DND-41 (cell line): Measurements from ENCODE around the gene SAMD11.
A peak's percentile ranks its signal among the peaks of the same experiment; 100 is the strongest.
"Not testable (repeated sequence)": the region's sequence is repeated elsewhere in the genome, so short reads cannot be mapped to it uniquely, and the experiment has no call there.

Experiments
- ATAC-seq: fragments of 200-7000 bp; cut with Tn5 transposase; 3 replicates; pipeline ENCODE4 v1.9.1; 2021; ENCODE audit warnings: low read depth; ENCODE audit not compliant: insufficient read depth
- DNase-seq: peaks from one replicate; pipeline ENCODE4 v3.0.0-alpha.2; 2020
- H2AFZ ChIP-seq: 2 replicates; pipeline ENCODE4 v1.6.0; 2012; ENCODE audit warnings: low read depth, low read length
- H3K27ac ChIP-seq: 2 replicates; pipeline ENCODE4 v1.5.1; 2012; ENCODE audit warnings: low read length, inconsistent platforms
- H3K27me3 ChIP-seq: fragments of 200-600 bp; sonication (generic); 2 replicates; pipeline ENCODE4 v1.6.0; 2012; ENCODE audit warnings: low read length, mild to moderate bottlenecking, inconsistent platforms; ENCODE audit not compliant: insufficient read depth, poor library complexity
- H3K36me3 ChIP-seq: 2 replicates; pipeline ENCODE4 v1.5.1; 2012; ENCODE audit warnings: low read length, inconsistent platforms; ENCODE audit not compliant: insufficient read depth
- H3K4me1 ChIP-seq: 2 replicates; pipeline ENCODE4 v1.5.1; 2012; ENCODE audit warnings: mild to moderate bottlenecking, low read length; ENCODE audit not compliant: insufficient read depth
- H3K4me2 ChIP-seq: 2 replicates; pipeline ENCODE4 v1.6.0; 2012; ENCODE audit warnings: mild to moderate bottlenecking, moderate library complexity, low read length, inconsistent platforms; ENCODE audit not compliant: insufficient read depth
- H3K4me3 ChIP-seq, 2 experiments: fragments of 200-600 bp in 1 of 2; shearing (Covaris generic) in 1 of 2; 2 replicates each; pipeline ENCODE4 v1.5.1; 2012 to 2016; ENCODE audit warnings: inconsistent platforms in 2 of 2, low read length in 2 of 2, mild to moderate bottlenecking in 2 of 2, low read depth in 1 of 2, moderate library complexity in 1 of 2
- H3K79me2 ChIP-seq: 2 replicates; pipeline ENCODE4 v1.6.0; 2012; ENCODE audit warnings: low read length, inconsistent platforms; ENCODE audit not compliant: insufficient read depth
- H3K9ac ChIP-seq: 2 replicates; pipeline ENCODE4 v1.6.0; 2012; ENCODE audit warnings: low read depth, mild to moderate bottlenecking, inconsistent platforms, low read length, moderate library complexity
- H3K9me3 ChIP-seq: 2 replicates; pipeline ENCODE4 v1.5.1; 2012; ENCODE audit warnings: low read length, moderate library complexity, mild to moderate bottlenecking, inconsistent platforms; ENCODE audit not compliant: insufficient read depth, severe bottlenecking
- H4K20me1 ChIP-seq: 2 replicates; pipeline ENCODE4 v1.6.0; 2012; ENCODE audit warnings: low read length; ENCODE audit not compliant: insufficient read depth
- EZH2 ChIP-seq: IDR thresholded peaks from 3 replicates; pipeline ENCODE4 v1.6.1; 2012; ENCODE audit warnings: borderline replicate concordance, low read depth, mild to moderate bottlenecking, moderate library complexity, low read length, inconsistent platforms; ENCODE audit not compliant: severe bottlenecking
- TF ChIP-seq, protein P1 (sequence below): IDR thresholded peaks from 2 replicates; pipeline ENCODE4 v1.5.1; 2012; ENCODE audit warnings: borderline replicate concordance, low read length, moderate library complexity, mild to moderate bottlenecking; ENCODE audit not compliant: poor library complexity, severe bottlenecking; ENCODE audit errors: extremely low read depth

Gene SAMD11

DNA sequence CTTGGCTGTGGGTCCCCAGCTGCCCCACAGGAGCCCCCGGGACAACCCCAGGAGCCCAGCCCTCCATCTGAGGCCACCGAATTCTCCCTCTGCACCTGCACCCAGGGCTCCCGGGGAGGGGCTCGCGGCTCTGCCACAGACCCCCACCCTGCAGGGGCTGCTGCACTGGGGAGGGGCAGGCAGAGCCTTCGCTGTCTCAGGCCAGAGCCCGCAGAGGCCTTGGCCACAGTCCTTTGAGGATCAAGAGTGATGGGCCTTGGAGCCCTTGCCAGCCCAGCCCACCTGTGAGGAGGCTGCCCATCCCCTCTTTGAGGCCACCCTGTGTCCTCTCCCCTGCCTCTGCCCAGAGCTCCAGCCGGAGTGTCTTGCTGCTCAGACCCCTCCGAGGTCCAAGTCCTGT lies 51.6 kb downstream of the SAMD11 start:
- ATAC-seq (no peak), DNase-seq (no peak)
- Histone ChIP-seq H3K36me3 (no peaks in the 10 kb centered on the region), H3K4me2 (peak overlapping the region; percentile 90), H3K27me3 (peaks cover 9% of the 10 kb centered on the region), H3K4me1 (peaks cover 15% of the 10 kb centered on the region), H3K4me3 (0 out of 4 replicates have a peak overlapping the region, but pooled peaks of 1 of the 2 experiments have one; percentile 57), H2AFZ (no peak overlapping the region), H3K9ac (peak overlapping the region; percentile 59; the same call in 1 of the 2 replicates), H3K9me3 (no peaks in the 10 kb centered on the region), H3K79me2 (no peaks in the 10 kb centered on the region), H3K27ac (no peak overlapping the region), H4K20me1 (peaks cover 6% of the 10 kb centered on the region)
- TF ChIP-seq, protein P1, sequence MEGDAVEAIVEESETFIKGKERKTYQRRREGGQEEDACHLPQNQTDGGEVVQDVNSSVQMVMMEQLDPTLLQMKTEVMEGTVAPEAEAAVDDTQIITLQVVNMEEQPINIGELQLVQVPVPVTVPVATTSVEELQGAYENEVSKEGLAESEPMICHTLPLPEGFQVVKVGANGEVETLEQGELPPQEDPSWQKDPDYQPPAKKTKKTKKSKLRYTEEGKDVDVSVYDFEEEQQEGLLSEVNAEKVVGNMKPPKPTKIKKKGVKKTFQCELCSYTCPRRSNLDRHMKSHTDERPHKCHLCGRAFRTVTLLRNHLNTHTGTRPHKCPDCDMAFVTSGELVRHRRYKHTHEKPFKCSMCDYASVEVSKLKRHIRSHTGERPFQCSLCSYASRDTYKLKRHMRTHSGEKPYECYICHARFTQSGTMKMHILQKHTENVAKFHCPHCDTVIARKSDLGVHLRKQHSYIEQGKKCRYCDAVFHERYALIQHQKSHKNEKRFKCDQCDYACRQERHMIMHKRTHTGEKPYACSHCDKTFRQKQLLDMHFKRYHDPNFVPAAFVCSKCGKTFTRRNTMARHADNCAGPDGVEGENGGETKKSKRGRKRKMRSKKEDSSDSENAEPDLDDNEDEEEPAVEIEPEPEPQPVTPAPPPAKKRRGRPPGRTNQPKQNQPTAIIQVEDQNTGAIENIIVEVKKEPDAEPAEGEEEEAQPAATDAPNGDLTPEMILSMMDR = no peak
- TF ChIP-seq EZH2 = no peak

- TF ChIP-seq, protein P1 = peak; percentile 66
- TF ChIP-seq EZH2 = peak; percentile 61
- H4K20me1 ChIP-seq = peaks cover 6% of the 10 kb centered on the region
- H3K9me3 ChIP-seq = no peaks in the 10 kb centered on the region
- H3K4me2 ChIP-seq = peak overlapping the region; percentile 90
- peak overlapping the region in 1 of 2 experiments; percentile 57; a peak in 2 of 4 replicates for H3K4me3 ChIP-seq
- DNase-seq (peak; percentile 68), ATAC-seq (peak; percentile 88)
- H3K36me3 ChIP-seq = no peaks in the 10 kb centered on the region
- H3K4me1 ChIP-seq = peaks cover 15% of the 10 kb centered on the region
- no peaks in the 10 kb centered on the region for H3K79me2 ChIP-seq
- peaks cover 9% of the 10 kb centered on the region for H3K27me3 ChIP-seq
- peak overlapping the region; percentile 59 for H3K9ac ChIP-seq
- peak overlapping the region; percentile 78 for H2AFZ ChIP-seq
- H3K27ac ChIP-seq = peak overlapping the region; percentile 36; the same call in 1 of the 2 replicates
Observed at GRCh38 chr1:975896-976683, 52.4 kb downstream of the SAMD11 start.

GRCh38 chr1:976791-977190 lies 53.1 kb downstream of the SAMD11 start:
- DNase-seq, H3K27me3 ChIP-seq, H3K9ac ChIP-seq, ATAC-seq, H3K4me3 ChIP-seq, H4K20me1 ChIP-seq, H2AFZ ChIP-seq, H3K36me3 ChIP-seq, H3K27ac ChIP-seq, H3K79me2 ChIP-seq, H3K9me3 ChIP-seq, H3K4me2 ChIP-seq: not testable (repeated sequence)
- H3K4me1 ChIP-seq = peaks cover 15% of the 10 kb centered on the region

DNA sequence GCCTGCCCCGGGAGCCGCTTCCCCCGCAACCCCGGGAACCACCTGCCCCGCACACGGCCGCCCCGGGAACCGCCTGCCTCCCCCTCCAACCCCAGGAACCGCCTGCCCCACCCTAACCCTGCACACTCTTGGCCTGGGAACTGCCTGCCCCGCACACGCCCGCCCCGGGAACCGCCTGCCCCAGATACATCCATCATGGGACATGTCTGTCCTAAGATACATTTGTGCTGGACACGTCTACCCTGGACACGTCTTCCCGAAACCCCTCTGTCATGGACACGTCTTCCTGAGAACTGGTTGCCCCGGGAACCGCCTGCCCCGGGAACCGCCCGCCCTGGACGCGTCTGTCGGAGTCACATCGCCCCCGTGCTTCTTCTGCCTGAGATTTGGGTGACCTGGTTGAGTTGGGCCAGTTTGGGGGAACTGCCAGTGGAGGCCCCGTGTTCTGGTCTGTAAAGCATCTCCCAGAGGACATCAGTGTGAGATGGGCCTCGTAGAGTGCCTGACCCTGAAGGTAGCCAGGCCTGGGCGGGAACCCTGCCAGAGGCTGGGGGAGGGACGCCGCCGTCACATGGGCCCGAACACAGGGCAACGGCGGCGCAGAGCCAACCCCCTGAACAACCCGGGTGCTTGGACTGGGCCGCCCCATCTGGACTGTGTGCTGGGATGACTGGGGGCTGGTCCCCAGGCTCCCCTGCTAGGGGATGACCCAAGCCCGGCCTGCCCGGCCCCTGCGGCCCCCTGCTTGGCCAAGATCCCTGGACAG lies 54.5 kb downstream of the SAMD11 start:
- Histone ChIP-seq H3K36me3 (no peaks in the 10 kb centered on the region), H3K79me2 (no peaks in the 10 kb centered on the region), H3K4me1 (peaks cover 15% of the 10 kb centered on the region), H4K20me1 (peaks cover 6% of the 10 kb centered on the region), H3K9me3 (no peaks in the 10 kb centered on the region), H3K4me3 (no peak overlapping the region), H3K9ac (no peak overlapping the region), H3K4me2 (no peak overlapping the region), H2AFZ (no peak overlapping the region), H3K27me3 (peaks cover 9% of the 10 kb centered on the region), H3K27ac (no peak overlapping the region)
- DNase-seq (no peak), ATAC-seq (no peak)
- TF ChIP-seq EZH2 = no peak
- TF ChIP-seq, protein P1 = no peak
